ENCODE results near the gene LANCL2. TPM values are rescaled to one million over a fixed set of nuclear protein-coding genes. Genes with fewer than 3 reads are reported as not detected.

LANCL2 gene
- total RNA-seq, 1 donor from 2014 or later = 21.3 TPM

DNA sequence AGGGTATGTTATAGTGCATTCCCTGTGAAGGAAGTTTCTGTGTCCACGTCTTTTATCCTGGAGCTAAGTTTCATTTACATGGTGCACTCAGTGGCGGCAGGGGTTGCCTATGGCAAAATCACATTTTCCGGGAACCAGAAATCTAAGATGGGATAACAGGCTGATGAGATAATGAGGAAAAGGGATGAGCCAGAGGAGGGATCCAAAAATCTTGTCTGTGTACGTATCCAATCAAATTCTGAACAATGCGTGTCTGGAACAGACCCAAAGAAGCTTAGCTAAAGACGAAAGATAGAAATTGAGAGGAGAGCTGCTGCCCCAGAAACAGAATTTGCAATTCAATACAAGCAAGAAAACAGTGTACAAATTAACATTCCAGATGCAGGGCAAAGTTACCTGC, 16.1 kb downstream of the LANCL2 start:
- TF ChIP-seq CTCF (IDR thresholded peaks at IDR 0.05) = no peak
- Mint-ChIP-seq H3K27me3 (ENCODE audit: low read depth) (no peaks in the 10 kb centered on the region), H3K36me3 (ENCODE audit: low read depth) (peaks cover 7% of the 10 kb centered on the region), H3K4me1 (ENCODE audit: low read depth) (no peaks in the 10 kb centered on the region), H3K9me3 (ENCODE audit: low read depth) (peaks cover 8% of the 10 kb centered on the region), H3K4me3 (ENCODE audit: unreplicated experiment) (no peak overlapping the region), H3K27ac (ENCODE audit: unreplicated experiment) (no peak overlapping the region)
- DNase-seq (ENCODE audit: low spot score) = no peak

GRCh38 chr7:55381696-55382095, 16.6 kb downstream of the LANCL2 start:
- Mint-ChIP-seq H3K27ac (ENCODE audit: unreplicated experiment) (no peak overlapping the region), H3K4me1 (ENCODE audit: low read depth) (no peaks in the 10 kb centered on the region), H3K27me3 (ENCODE audit: low read depth) (no peaks in the 10 kb centered on the region), H3K36me3 (ENCODE audit: low read depth) (peaks cover 9% of the 10 kb centered on the region), H3K4me3 (ENCODE audit: unreplicated experiment) (no peak overlapping the region), H3K9me3 (ENCODE audit: low read depth) (peaks cover 13% of the 10 kb centered on the region)
- TF ChIP-seq CTCF (IDR thresholded peaks at IDR 0.05) = no peak
- no peak for DNase-seq (ENCODE audit: low spot score)

DNA sequence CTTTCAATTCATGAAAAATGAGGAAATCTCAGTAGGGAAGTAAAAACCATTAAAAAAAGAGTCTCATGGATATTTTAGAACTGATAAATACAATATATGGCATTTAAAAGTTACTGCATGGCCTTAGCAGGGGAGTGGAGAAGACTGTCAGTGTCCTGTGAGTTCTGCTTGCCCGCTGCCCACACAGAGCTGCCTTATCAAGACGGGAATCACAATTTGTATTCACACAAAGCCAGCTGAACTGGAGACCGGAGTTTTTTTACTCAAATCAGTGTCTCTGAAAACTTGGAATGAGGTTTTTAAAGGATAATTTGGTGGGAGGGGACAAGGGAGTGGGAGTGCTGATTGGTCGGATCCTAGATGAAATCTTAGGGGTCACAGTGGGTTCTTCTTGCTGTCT, 17.1 kb downstream of the LANCL2 start:
- Mint-ChIP-seq H3K4me3 (ENCODE audit: unreplicated experiment) (no peak overlapping the region), H3K27ac (ENCODE audit: unreplicated experiment) (no peak overlapping the region), H3K9me3 (ENCODE audit: low read depth) (peaks cover 18% of the 10 kb centered on the region), H3K27me3 (ENCODE audit: low read depth) (no peaks in the 10 kb centered on the region), H3K36me3 (ENCODE audit: low read depth) (peaks cover 14% of the 10 kb centered on the region), H3K4me1 (ENCODE audit: low read depth) (no peaks in the 10 kb centered on the region)
- no peak for DNase-seq (ENCODE audit: low spot score)
- TF ChIP-seq CTCF (IDR thresholded peaks at IDR 0.05) = no peak

DNA sequence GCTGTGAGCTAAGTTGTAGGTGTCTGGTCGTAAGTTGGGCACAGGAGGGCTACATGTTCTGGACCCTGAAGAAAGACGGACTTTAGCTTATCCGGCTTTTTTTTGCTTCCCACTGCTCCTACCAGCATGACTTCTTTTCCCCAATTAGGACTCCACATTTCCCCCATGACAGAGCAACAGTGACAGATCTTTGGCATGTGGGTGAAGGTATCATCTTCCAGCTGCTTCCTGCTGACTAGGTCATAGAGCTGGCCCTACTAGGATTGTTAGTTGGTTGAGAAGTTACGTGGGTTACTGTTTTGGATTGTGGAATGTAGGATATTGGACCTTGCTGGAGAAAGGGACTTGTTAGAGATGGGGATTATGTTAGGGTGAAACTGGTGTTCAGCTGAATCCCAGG, 21.4 kb downstream of the LANCL2 start:
- Mint-ChIP-seq H3K9me3 (ENCODE audit: low read depth) (peaks cover 23% of the 10 kb centered on the region), H3K27ac (ENCODE audit: unreplicated experiment) (peak overlapping the region; percentile 10)
- no peak for TF ChIP-seq CTCF (IDR thresholded peaks at IDR 0.05)

GRCh38 chr7:55387062-55387965, 22.2 kb downstream of the LANCL2 start:
- TF ChIP-seq CTCF (IDR thresholded peaks at IDR 0.05) = no peak
- Mint-ChIP-seq H3K4me1 (ENCODE audit: low read depth) (no peaks in the 10 kb centered on the region), H3K36me3 (ENCODE audit: low read depth) (peaks cover 17% of the 10 kb centered on the region), H3K27me3 (ENCODE audit: low read depth) (no peaks in the 10 kb centered on the region), H3K9me3 (ENCODE audit: low read depth) (peaks cover 23% of the 10 kb centered on the region), H3K27ac (ENCODE audit: unreplicated experiment) (no peak overlapping the region), H3K4me3 (ENCODE audit: unreplicated experiment) (no peak overlapping the region)
- DNase-seq (ENCODE audit: low spot score) = no peak

More for the DNA sequence above, 21.4 kb downstream of the LANCL2 start:
- H3K36me3 Mint-ChIP-seq (ENCODE audit: low read depth) = peaks cover 17% of the 10 kb centered on the region
- H3K27me3 Mint-ChIP-seq (ENCODE audit: low read depth) = no peaks in the 10 kb centered on the region
- no peaks in the 10 kb centered on the region for H3K4me1 Mint-ChIP-seq (ENCODE audit: low read depth)
- H3K4me3 Mint-ChIP-seq (ENCODE audit: unreplicated experiment) = no peak overlapping the region
- no peak for DNase-seq (ENCODE audit: low spot score)

Measured in chondrocyte (in vitro differentiated cells).